ENCODE data around the gene RPL29.

DNA sequence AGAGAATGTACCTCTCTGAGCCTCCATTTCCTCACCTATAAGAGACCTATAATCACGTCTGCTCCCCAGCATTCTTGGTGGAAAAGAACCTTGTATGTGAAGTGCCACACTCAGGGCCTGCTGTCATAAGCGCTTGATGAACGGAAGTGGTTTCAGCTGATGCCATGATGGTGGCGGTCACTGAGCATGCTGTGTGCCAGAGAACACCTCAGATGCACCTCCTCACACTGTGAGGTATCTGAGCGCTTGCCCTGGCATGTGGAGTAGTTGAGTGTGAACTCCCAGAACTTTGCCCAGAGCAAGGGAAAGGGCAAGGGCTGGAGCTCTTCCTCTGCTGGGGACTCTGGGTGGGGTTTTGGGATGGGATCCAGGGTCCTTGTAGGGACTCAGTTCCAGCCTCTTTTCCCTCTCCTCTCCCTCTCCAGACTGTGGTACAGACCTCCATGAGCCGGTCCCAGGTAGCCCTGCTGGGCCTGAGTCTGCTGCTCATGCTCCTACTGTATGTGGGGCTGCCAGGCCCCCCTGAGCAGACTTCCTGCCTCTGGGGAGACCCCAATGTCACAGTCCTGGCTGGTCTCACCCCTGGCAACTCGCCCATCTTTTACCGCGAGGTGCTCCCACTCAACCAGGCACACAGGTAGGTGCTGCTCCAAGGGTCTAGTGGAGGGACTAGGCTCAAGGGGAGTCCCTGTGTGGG is 18.1 kb downstream of the RPL29 start:
- TF ChIP-seq, protein P1, sequence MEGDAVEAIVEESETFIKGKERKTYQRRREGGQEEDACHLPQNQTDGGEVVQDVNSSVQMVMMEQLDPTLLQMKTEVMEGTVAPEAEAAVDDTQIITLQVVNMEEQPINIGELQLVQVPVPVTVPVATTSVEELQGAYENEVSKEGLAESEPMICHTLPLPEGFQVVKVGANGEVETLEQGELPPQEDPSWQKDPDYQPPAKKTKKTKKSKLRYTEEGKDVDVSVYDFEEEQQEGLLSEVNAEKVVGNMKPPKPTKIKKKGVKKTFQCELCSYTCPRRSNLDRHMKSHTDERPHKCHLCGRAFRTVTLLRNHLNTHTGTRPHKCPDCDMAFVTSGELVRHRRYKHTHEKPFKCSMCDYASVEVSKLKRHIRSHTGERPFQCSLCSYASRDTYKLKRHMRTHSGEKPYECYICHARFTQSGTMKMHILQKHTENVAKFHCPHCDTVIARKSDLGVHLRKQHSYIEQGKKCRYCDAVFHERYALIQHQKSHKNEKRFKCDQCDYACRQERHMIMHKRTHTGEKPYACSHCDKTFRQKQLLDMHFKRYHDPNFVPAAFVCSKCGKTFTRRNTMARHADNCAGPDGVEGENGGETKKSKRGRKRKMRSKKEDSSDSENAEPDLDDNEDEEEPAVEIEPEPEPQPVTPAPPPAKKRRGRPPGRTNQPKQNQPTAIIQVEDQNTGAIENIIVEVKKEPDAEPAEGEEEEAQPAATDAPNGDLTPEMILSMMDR (IDR thresholded peaks at IDR 0.05; ENCODE audit: control extremely low read depth in 1 of 3, insufficient read depth in 1 of 3, low read depth in 1 of 3, low read length in 3 of 3): no peak
- no peak for TF ChIP-seq GABPA (IDR thresholded peaks at IDR 0.05; ENCODE audit: borderline replicate concordance, insufficient read depth, low read length)
- no peak for TF ChIP-seq RBBP5 (IDR thresholded peaks at IDR 0.05; ENCODE audit: borderline replicate concordance, low read depth, low read length)
- TF ChIP-seq HDAC2 (IDR thresholded peaks at IDR 0.05; ENCODE audit: borderline replicate concordance in 1 of 2, low read depth in 2 of 2, low read length in 2 of 2): no peak
- TF ChIP-seq POLR2A (IDR thresholded peaks at IDR 0.05; ENCODE audit: control extremely low read depth in 1 of 2, low read depth in 2 of 2, low read length in 2 of 2): no peak
- no peak for TF ChIP-seq JUND (IDR thresholded peaks at IDR 0.05; ENCODE audit: low read length)
- TF ChIP-seq CHD1 (IDR thresholded peaks at IDR 0.05; ENCODE audit: low read depth, low read length): no peak
